Prostate gland (tissue), 2 donors: ENCODE measurements around the gene CLDND1.

ENCODE experiments used
- POLR2A ChIP-seq: fragments of 450-650 bp; IDR thresholded peaks from one replicate; pipeline ENCODE4 v1.6.1; 2016; ENCODE audit warnings: antibody characterized with exemption, mild to moderate bottlenecking
- POLR2AphosphoS5 ChIP-seq: sonication (generic); formaldehyde crosslinking; IDR thresholded peaks from one replicate; pipeline ENCODE4 v1.6.1; 2017; ENCODE audit warnings: antibody characterized with exemption
- TF ChIP-seq, protein P1 (sequence below), 4 experiments: fragments of 200-600 bp in 2 of 4; fragments of 450-650 bp in 2 of 4; sonication (generic) in 2 of 4; IDR thresholded peaks; 1 replicate in 3 of 4; 2 replicates in 1 of 4; pipeline ENCODE4 v1.5.1; 2016 to 2019; ENCODE audit warnings: antibody characterized with exemption in 4 of 4, mild to moderate bottlenecking in 2 of 4, moderate library complexity in 2 of 4

- TF ChIP-seq POLR2AphosphoS5 (no peak), POLR2A (no peak)
- TF ChIP-seq, protein P1, sequence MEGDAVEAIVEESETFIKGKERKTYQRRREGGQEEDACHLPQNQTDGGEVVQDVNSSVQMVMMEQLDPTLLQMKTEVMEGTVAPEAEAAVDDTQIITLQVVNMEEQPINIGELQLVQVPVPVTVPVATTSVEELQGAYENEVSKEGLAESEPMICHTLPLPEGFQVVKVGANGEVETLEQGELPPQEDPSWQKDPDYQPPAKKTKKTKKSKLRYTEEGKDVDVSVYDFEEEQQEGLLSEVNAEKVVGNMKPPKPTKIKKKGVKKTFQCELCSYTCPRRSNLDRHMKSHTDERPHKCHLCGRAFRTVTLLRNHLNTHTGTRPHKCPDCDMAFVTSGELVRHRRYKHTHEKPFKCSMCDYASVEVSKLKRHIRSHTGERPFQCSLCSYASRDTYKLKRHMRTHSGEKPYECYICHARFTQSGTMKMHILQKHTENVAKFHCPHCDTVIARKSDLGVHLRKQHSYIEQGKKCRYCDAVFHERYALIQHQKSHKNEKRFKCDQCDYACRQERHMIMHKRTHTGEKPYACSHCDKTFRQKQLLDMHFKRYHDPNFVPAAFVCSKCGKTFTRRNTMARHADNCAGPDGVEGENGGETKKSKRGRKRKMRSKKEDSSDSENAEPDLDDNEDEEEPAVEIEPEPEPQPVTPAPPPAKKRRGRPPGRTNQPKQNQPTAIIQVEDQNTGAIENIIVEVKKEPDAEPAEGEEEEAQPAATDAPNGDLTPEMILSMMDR (IDR thresholded peaks at IDR 0.05) = no peak
These were observed 18.2 kb downstream of the CLDND1 start for GRCh38 chr3:98504539-98504938.
